ENCODE results near the gene PPP1R11. TPM values are rescaled to one million over a fixed set of nuclear protein-coding genes. Genes with fewer than 3 reads are reported as not detected.

PPP1R11 gene
- total and polyA plus RNA-seq, 2 of the 4 experiments (the other 2 are of a cell fraction): 15.6 to 46.0 TPM

DNA sequence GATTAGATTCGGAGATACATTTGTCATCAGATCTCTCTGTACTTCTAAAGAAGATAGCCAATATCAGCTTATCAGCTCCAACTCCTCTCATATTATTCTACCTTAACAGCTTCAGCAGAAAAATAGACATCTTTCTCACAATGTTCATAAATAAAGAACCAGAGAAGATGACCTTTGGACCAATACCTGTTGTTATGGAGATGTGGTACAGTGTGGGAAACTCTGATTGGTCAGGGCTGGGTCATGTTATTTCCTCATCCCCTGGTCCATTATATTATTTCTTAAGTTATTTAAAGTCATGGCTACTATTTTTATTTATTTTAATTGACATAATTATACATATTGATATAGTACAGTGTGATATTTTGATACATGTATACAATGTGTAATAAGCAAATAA, 41.8 kb upstream of the PPP1R11 start:
- Histone ChIP-seq H4K20me1 (ENCODE audit: insufficient read depth, low read length) (no peaks in the 10 kb centered on the region), H3K18ac (ENCODE audit: low read depth, low read length) (no peak overlapping the region), H3K14ac (replicated peaks; ENCODE audit: low read depth, low read length) (no peak overlapping the region), H3K56ac (ENCODE audit: extremely low read depth, insufficient read depth, low read length) (no peak overlapping the region), H2BK120ac (ENCODE audit: low read depth, low read length) (no peak overlapping the region), H3K4me2 (ENCODE audit: low read depth, low read length) (no peak overlapping the region), H4K5ac (ENCODE audit: low read depth, low read length) (no peak overlapping the region), H2AFZ (replicated peaks; ENCODE audit: low read length, poor library complexity) (no peak overlapping the region), H3K9ac (ENCODE audit: low read depth, low read length) (no peak overlapping the region), H3K79me1 (ENCODE audit: low read depth in 1 of 2, low read length in 2 of 2) (no peaks in the 10 kb centered on the region), H3K9me3 (ENCODE audit: control insufficient read depth, insufficient read depth, low read length) (no peaks in the 10 kb centered on the region), H2AK5ac (ENCODE audit: low read depth, low read length) (no peak overlapping the region), H3K27me3 (ENCODE audit: control insufficient read depth, insufficient read depth, low read length) (no peaks in the 10 kb centered on the region), H3K4me1 (ENCODE audit: control insufficient read depth, insufficient read depth, low read length) (no peaks in the 10 kb centered on the region), H2BK15ac (ENCODE audit: low read depth, low read length) (no peak overlapping the region), H4K91ac (ENCODE audit: insufficient read depth, low read depth, low read length) (no peak overlapping the region), H2AK9ac (replicated peaks; ENCODE audit: low read depth, low read length, poor library complexity) (no peak overlapping the region), H2BK20ac (ENCODE audit: low read depth, low read length) (no peak overlapping the region), H3K27ac (ENCODE audit: insufficient read depth, low read length) (no peak overlapping the region), H3K4me3 (ENCODE audit: insufficient read depth, low read depth, low read length) (no peak overlapping the region), H3K4ac (ENCODE audit: low read depth, low read length) (no peak overlapping the region), H3K23ac (ENCODE audit: low read depth, low read length) (no peak overlapping the region), H4K8ac (ENCODE audit: low read depth in 2 of 2, low read length in 2 of 2) (no peak overlapping the region), H2BK5ac (ENCODE audit: low read depth, low read length, poor library complexity, severe bottlenecking) (no peak overlapping the region), H3K9me1 (ENCODE audit: insufficient read depth, low read length) (no peaks in the 10 kb centered on the region), H3K36me3 (ENCODE audit: control insufficient read depth, insufficient read depth, low read length) (no peaks in the 10 kb centered on the region)
- POLR2A ChIA-PET (ENCODE audit: unreplicated experiment): no interaction called here
- dilution Hi-C loops (cut with HindIII; ENCODE audit: low sequenced_read_pairs, unreplicated experiment) (no loop called here), in situ Hi-C loops (cut with MboI; ENCODE audit: low sequenced_read_pairs) (no loop called here), intact Hi-C loops (cut with micrococcal nuclease) (no loop called here)
- ATAC-seq (ENCODE audit: low read depth) (no peak), DNase-seq (no peak)
- BruUV-seq (replicated peaks): no TSS peak
- CTCF ChIA-PET: no interaction called here
- no peak for TF ChIP-seq NFE2L2 (IDR thresholded peaks at IDR 0.05; ENCODE audit: low read depth, low read length)
- no peak for TF ChIP-seq FOS (IDR thresholded peaks at IDR 0.05; ENCODE audit: low read depth, low read length)
- no peak for TF ChIP-seq SMC3 (IDR thresholded peaks at IDR 0.05; ENCODE audit: low read depth, low read length)
- TF ChIP-seq, protein P1, sequence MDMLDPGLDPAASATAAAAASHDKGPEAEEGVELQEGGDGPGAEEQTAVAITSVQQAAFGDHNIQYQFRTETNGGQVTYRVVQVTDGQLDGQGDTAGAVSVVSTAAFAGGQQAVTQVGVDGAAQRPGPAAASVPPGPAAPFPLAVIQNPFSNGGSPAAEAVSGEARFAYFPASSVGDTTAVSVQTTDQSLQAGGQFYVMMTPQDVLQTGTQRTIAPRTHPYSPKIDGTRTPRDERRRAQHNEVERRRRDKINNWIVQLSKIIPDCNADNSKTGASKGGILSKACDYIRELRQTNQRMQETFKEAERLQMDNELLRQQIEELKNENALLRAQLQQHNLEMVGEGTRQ (IDR thresholded peaks at IDR 0.05; ENCODE audit: low read depth, low read length): no peak
- no peak for TF ChIP-seq MAFK (IDR thresholded peaks at IDR 0.05; ENCODE audit: low read depth, low read length)
- no peak for TF ChIP-seq POLR2A (IDR thresholded peaks at IDR 0.05; ENCODE audit: low read depth, low read length)
- TF ChIP-seq BHLHE40 (IDR thresholded peaks at IDR 0.05; ENCODE audit: low read depth, low read length): no peak
- TF ChIP-seq, protein P2, sequence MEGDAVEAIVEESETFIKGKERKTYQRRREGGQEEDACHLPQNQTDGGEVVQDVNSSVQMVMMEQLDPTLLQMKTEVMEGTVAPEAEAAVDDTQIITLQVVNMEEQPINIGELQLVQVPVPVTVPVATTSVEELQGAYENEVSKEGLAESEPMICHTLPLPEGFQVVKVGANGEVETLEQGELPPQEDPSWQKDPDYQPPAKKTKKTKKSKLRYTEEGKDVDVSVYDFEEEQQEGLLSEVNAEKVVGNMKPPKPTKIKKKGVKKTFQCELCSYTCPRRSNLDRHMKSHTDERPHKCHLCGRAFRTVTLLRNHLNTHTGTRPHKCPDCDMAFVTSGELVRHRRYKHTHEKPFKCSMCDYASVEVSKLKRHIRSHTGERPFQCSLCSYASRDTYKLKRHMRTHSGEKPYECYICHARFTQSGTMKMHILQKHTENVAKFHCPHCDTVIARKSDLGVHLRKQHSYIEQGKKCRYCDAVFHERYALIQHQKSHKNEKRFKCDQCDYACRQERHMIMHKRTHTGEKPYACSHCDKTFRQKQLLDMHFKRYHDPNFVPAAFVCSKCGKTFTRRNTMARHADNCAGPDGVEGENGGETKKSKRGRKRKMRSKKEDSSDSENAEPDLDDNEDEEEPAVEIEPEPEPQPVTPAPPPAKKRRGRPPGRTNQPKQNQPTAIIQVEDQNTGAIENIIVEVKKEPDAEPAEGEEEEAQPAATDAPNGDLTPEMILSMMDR (conservative IDR thresholded peaks at IDR 0.05; ENCODE audit: low read depth, low read length): no peak
- TF ChIP-seq, protein P3, sequence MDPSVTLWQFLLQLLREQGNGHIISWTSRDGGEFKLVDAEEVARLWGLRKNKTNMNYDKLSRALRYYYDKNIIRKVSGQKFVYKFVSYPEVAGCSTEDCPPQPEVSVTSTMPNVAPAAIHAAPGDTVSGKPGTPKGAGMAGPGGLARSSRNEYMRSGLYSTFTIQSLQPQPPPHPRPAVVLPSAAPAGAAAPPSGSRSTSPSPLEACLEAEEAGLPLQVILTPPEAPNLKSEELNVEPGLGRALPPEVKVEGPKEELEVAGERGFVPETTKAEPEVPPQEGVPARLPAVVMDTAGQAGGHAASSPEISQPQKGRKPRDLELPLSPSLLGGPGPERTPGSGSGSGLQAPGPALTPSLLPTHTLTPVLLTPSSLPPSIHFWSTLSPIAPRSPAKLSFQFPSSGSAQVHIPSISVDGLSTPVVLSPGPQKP (IDR thresholded peaks at IDR 0.05; ENCODE audit: borderline replicate concordance, low read depth, low read length): no peak
- no peak for TF ChIP-seq CEBPB (IDR thresholded peaks at IDR 0.05; ENCODE audit: low read depth, low read length)
- TF ChIP-seq RCOR1 (IDR thresholded peaks at IDR 0.05; ENCODE audit: insufficient replicate concordance, low read length): no peak
- no peak for TF ChIP-seq MXI1 (IDR thresholded peaks at IDR 0.05; ENCODE audit: borderline replicate concordance, low read depth, low read length)
- no peak for TF ChIP-seq RAD21 (IDR thresholded peaks at IDR 0.05; ENCODE audit: low read length)
- no peak for TF ChIP-seq MAZ (IDR thresholded peaks at IDR 0.05; ENCODE audit: borderline replicate concordance, low read depth, low read length)
- WGBS, 2 experiments (ENCODE audit: extremely low coverage in 2 of 2, insufficient read length in 1 of 2): no CpG with 5 or more reads among the region's 1 CpG

All from IMR-90 (cell line).